ENCODE data around the gene MN1.

MN1 gene

DNA sequence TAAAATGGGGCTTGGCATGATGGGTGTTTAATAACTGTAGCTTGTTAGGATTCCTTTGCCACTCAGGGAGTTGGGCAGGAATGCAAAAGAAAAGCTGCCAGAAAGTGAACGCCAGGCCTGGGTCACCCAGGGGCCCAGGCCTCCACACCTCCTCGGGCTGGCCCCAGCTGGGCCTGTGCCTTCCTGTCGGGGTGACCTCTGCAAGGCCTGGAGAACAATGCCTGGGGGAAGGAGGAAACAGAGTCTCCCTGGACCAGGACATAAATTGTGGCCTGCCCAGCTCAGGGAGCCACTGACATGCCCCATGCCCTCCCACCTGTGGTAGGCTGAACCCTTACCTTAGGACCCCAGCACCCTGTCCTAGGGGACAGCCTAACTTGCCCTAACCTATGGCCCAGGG is 21.9 kb downstream of the MN1 start:
- no peak for DNase-seq

GRCh38 chr22:27778294-27779090 is 23.1 kb downstream of the MN1 start:
- DNase-seq, result no peak

DNA sequence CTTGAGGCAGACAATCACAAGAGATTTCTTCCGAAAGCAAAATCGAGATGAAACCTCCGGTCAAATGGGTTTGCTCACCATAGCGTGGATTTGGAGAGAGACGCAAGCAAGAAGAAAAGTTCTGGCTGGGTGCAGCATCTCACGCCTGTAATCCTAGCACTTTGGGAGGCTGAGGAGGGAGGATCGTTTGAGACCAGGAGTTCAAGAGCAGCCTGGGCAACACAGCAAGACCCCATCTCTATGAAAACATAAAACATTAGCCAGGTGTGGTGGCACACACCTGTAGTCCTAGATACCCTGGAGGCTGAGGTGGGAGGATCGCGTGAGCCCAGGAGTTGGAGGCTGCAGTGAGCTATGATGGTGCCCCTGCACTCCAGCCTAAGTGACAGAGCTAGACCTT is 24.4 kb downstream of the MN1 start:
- no peak for DNase-seq

GRCh38 chr22:27776650-27776958 is 25.0 kb downstream of the MN1 start:
- DNase-seq, result no peak

DNA sequence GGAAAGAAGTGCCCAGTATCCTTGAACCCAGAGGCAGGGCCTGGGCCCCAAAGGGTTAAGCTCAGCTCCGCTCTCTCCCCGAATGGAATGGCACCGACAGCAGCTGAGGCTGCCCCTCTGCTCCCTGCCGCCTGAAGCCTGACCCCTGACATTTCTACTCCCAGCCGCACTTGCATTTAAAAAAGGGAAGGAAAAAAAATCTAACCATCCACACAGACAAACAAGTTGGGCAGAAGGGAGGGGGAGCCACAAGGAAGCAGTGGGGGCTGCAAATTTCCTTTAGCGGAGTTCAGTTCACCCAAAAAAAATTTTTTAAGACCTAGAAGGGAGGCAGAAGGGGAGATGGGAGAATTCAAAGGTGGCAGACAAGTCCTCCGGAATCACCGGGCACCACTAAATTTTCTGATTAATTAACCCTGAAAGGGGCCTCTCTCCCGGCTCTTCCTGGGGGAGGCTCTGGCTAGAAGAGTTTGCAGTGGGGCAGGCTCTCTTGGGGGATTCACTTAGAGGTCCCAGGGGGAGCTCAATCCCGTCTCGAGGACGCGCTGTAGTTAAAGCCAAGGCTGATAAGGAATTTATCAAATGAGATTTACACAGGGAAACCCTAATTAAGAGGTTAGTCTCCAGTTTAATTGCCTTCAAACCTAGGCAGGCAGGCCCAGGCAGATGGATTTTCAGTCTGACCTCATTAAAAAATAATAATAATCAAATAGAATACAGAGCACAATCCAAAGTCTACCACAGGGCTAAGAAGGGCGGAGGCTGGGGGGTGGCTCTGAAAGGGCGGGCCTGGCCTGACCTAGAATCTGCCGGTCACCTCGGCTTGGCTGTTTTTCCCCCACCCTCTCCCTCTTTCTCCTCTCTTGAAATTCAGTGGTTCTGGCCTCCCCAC is 25.6 kb downstream of the MN1 start:
- DNase-seq, result no peak

DNA sequence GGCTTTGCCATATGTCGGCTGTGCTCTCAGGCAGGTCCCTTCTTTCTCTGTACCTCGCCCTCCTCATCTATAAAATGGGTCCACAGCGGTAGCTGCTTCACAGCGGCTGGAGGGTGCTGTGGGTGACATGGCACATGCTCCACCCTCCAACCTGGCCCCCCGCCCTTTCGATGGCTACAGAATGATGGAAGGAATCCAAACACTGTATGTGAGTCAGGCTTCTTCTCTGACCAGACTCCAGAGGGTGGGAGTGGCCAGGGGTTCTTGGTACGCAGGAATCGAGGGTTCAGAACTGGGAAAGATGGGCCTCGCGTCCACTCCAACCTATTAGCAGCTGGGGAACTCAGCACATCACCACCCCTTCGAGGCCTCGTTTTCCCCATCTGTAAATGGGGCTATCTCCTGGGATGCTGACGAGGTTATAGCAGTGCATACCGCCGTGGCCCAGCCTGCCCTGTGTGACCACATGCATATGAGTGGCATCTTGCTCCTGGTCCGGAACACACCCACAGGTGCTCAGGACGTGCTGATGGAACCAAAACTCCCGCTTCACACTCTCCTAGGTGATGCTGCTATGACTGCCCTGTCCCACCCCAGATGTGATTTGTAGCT is 26.4 kb downstream of the MN1 start:
- DNase-seq, result no peak

GRCh38 chr22:27774200-27774599 is 27.4 kb downstream of the MN1 start:
- no peak for DNase-seq

DNA sequence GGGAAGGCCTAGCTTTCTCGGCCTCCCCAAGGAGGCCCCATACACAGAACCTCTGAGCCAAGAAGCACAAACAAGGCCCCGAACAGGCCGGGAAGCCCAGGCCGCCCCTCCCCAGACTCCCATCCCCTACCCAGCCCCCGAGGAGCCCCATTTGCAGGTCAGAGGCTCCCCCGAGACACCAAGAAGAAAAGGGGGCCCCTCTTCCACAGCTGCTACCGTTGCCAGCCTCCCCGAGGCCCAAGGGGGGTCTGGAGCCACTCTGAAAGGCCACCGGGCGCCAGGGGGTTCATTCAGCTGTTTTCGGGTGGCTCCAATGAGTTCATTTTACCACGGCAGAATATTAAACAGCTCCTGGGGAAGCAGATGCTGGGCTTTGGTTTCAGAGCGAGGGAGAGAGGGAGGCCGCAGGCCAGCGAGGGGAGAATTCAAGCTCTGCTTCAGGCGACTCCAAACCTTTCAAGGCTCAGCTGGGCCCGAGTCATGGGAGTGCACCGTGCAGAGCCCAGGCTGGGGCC is 28.5 kb downstream of the MN1 start:
- DNase-seq, result no peak

- DNase-seq, result peak; percentile 63
These were observed 29.2 kb downstream of the MN1 start for GRCh38 chr22:27772081-27772983.

GRCh38 chr22:27771637-27772036 is 29.9 kb downstream of the MN1 start:
- DNase-seq, result no peak

DNA sequence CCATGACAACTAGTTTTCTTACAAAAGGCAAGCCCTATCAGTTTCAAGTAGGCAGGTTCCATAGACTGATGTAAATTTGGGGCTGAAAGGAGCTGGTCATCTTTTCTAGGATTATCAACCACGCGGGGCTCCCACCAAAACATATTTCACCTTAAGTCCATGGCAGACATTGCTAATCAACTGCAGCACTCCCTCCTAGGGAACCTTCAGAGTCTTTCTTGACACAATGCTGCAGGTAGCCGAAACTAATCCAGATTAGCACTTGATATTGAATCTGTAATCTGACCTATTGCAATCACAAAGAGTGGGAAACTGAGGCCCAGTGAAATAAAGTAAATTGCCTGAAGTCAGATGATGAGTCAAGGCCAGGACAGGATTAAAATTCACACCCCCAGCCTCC is 32.5 kb downstream of the MN1 start:
- DNase-seq, result no peak

GRCh38 chr22:27768027-27768653 is 33.4 kb downstream of the MN1 start:
- DNase-seq, result no peak

- DNase-seq, result no peak
These were observed 34.9 kb downstream of the MN1 start for GRCh38 chr22:27766679-27767078.

DNA sequence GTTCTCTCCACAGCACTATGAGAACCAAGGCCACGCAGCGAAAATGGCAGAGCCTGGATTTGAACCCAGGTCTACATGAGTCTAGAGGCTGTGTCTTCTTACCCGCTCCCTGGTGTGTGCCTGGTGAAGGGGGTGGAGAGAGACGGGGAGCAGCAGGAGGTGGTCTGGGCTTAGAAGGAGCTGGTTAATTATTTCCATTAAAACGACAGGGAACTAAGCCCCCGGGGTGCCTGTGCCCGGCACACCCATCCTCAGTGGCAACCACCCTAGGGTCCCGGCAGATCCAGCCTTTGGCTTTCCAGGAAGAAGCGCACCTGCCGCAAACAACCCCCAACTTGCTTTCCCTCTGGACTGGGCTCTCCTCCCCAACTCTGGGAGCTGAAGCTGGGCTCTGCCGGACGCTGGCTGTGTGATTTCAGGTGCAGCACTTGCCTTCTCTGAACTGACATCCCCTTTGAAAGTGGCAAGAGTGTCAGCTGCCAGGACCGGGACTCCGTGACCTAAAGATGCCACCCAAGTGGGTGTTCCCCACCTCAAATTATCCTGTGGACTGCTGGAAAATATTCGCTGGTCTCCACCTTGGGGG is 35.8 kb downstream of the MN1 start:
- DNase-seq, result no peak

DNA sequence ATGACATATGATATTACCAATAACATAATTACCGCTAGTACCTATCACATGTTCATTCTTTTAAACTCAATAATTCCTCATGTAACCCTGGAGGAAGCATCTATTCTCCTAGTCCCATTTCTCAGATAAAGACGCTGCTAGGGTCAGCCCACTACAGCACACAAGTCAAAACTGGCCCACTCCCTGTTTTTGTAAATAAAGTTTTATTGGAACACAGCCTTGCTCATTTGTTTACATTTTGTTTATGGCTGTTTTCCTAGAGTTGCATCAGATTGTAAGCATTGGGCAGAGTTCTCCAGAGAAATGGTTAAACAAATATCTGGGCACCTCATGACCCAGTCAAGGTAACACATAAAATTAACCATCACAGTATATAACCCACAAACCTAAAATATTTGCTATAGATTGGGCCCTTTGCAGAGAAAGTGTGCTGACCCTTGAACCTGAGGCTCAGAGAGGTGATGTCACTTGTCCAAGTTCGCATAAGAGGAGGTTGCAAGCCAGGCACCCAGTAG is 36.8 kb downstream of the MN1 start:
- no peak for DNase-seq

- no peak for DNase-seq
These were observed 39.9 kb downstream of the MN1 start for GRCh38 chr22:27761665-27762064.

DNA sequence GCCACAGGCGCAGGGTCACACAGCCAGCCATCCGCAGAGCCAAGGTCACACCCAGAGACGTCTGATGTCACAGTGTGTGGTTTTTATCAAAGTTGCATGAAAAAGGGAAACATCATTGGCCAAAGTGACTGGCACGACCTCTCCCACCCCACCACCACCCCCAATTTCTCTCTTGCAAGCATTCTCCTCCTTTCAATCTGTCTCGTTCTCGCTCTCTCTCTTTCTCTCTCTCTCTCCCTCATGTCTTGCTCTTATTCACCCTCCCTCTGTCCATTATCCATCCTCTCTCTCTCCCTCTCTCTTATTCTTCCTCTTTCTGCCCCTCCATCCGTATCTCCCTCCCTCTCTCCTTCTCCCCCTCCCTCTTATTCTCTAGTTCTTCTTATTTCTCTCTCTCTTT is 40.6 kb downstream of the MN1 start:
- no peak for DNase-seq

GRCh38 chr22:27760474-27760873 is 41.1 kb downstream of the MN1 start:
- DNase-seq, result no peak

- DNase-seq, result no peak
These were observed 43.5 kb downstream of the MN1 start for GRCh38 chr22:27757928-27758525.

DNA sequence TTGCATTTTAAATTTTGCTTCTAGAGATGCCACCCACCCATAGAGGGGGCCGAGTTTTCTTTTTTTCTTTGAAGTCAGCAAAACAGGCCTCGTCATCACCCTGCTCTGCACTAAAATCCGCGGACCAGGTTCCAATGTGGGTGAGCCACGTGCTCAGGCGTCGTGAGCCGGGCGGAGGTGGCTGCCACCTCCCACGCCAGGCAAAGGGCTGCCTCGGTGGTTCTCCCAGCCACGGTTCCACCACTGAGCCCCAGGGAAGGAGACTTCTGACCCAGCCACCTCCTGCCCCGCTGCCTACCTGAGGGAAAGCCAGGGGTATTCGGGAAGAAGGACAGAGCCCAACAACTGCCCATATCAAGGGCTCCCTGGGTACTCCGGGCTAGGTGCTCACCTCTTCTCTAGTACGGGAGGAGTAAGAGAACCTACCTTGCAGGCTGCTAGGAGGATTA is 45.3 kb downstream of the MN1 start:
- DNase-seq, result no peak
